ENCODE measurements around the gene DARS1.

DARS1 gene

DNA sequence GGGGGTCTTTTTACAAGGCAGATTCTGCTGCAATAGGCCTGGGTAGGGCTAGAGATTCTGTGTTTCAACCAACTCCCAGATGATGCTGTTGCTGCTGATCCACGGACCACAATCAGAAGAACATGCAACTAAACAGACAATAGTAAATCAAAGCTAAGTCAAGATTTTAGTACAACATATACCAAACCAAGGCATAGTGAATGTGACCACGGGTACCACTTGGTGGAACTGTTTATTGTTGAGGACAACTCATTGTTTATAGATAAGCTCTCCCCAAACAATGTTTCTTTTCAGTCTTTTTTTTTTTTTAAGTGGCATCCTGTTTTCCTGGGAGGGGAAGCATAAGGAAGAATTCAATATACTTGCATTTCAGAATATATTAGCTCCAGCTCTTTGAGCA, 36.0 kb upstream of the DARS1 start:
- Histone ChIP-seq H3K36me3 (no peaks in the 10 kb centered on the region), H3K4me1 (ENCODE audit: control insufficient read depth in 1 of 2, insufficient read depth in 1 of 2, low read depth in 1 of 2, low read length in 1 of 2) (peaks cover 100% of the 10 kb centered on the region in 2 experiments), H3K27me3 (no peaks in the 10 kb centered on the region), H3K4me3 (ENCODE audit: low read depth in 1 of 2, low read length in 1 of 2) (peak overlapping the region in 1 of 2 experiments; percentile 33), H3K27ac (peak overlapping the region; percentile 99), H3K9me3 (no peaks in the 10 kb centered on the region)
- TF ChIP-seq, protein P1, sequence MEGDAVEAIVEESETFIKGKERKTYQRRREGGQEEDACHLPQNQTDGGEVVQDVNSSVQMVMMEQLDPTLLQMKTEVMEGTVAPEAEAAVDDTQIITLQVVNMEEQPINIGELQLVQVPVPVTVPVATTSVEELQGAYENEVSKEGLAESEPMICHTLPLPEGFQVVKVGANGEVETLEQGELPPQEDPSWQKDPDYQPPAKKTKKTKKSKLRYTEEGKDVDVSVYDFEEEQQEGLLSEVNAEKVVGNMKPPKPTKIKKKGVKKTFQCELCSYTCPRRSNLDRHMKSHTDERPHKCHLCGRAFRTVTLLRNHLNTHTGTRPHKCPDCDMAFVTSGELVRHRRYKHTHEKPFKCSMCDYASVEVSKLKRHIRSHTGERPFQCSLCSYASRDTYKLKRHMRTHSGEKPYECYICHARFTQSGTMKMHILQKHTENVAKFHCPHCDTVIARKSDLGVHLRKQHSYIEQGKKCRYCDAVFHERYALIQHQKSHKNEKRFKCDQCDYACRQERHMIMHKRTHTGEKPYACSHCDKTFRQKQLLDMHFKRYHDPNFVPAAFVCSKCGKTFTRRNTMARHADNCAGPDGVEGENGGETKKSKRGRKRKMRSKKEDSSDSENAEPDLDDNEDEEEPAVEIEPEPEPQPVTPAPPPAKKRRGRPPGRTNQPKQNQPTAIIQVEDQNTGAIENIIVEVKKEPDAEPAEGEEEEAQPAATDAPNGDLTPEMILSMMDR (IDR thresholded peaks at IDR 0.05) = no peak

DNA sequence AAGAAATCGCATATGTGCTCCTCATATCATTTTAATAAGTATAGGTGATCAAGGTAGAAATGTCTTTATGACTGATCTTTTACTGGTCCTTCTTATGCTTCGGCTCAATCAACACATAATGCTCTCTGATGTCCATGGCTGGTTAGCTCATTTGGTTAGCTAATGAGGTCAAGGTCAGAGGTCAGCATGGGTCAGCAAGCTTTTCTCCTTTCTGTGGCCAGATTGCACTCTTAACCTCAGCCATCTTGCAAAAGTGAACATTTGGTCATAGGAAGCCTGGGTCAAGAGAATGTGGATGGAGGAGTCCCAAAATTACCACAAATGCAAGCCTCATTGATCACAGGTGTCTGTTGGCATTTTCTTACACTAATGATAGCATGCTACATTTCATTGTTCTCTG, 35.4 kb upstream of the DARS1 start:
- Histone ChIP-seq H3K9me3 (no peaks in the 10 kb centered on the region), H3K27ac (peak overlapping the region; percentile 99), H3K27me3 (no peaks in the 10 kb centered on the region), H3K4me1 (ENCODE audit: control insufficient read depth in 1 of 2, insufficient read depth in 1 of 2, low read depth in 1 of 2, low read length in 1 of 2) (peaks cover 100% of the 10 kb centered on the region in 2 experiments), H3K36me3 (no peaks in the 10 kb centered on the region), H3K4me3 (ENCODE audit: low read depth in 1 of 2, low read length in 1 of 2) (no peak overlapping the region)
- TF ChIP-seq, protein P1 (IDR thresholded peaks at IDR 0.05) = no peak

DNA sequence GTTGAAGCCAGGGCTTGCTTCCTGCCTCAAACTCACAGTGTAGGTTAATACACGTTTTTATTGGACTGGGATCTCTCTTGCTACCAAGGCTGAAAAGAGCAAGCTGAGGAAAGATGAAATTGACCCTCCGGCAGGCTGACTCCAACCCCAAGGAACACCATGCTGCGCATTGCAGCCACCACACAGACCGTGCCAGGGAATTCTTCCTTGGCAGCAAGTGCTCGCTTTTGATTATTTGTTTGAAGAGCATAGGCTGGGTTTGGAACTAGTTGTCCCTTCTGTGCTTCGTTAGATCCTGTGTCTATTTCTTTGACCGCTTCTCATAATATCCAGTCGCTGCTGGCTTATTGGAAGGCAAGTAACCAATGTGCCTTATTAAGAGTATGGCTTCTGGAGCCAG, 34.4 kb upstream of the DARS1 start:
- Histone ChIP-seq H3K36me3 (no peaks in the 10 kb centered on the region), H3K27ac (peak overlapping the region; percentile 99), H3K9me3 (no peaks in the 10 kb centered on the region), H3K4me1 (ENCODE audit: control insufficient read depth in 1 of 2, insufficient read depth in 1 of 2, low read depth in 1 of 2, low read length in 1 of 2) (peaks cover 99 to 100% of the 10 kb centered on the region in 2 experiments), H3K27me3 (no peaks in the 10 kb centered on the region), H3K4me3 (ENCODE audit: low read depth in 1 of 2, low read length in 1 of 2) (peak overlapping the region in 1 of 2 experiments; percentile 3)
- TF ChIP-seq, protein P1 (IDR thresholded peaks at IDR 0.05) = no peak

DNA sequence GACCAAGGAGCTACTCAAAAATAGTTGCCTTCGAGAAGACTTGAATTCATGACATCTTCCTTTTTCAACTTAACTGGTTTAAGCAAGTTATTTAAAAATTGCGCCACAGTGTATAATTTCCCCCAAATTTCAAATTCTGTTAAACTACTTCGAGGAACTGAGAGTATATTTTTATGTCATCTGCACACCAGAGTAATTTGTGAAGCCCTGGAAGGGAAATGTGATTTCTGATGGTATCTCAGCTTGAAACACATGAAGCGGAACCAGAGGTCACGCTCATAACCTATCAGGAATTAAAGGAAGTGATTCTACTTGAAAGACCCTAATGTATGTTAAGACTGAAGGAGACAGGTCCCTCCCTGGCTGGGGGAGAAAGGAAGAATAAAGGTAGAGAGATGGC, 33.9 kb upstream of the DARS1 start:
- H3K36me3 ChIP-seq = no peaks in the 10 kb centered on the region
- no peaks in the 10 kb centered on the region for H3K9me3 ChIP-seq
- peak overlapping the region; percentile 99 for H3K27ac ChIP-seq
- H3K4me1 ChIP-seq (ENCODE audit: control insufficient read depth in 1 of 2, insufficient read depth in 1 of 2, low read depth in 1 of 2, low read length in 1 of 2) = peaks cover 99 to 100% of the 10 kb centered on the region in 2 experiments
- H3K27me3 ChIP-seq = no peaks in the 10 kb centered on the region
- peak overlapping the region in 1 of 2 experiments; percentile 3 for H3K4me3 ChIP-seq (ENCODE audit: low read depth in 1 of 2, low read length in 1 of 2)
- TF ChIP-seq, protein P1 (IDR thresholded peaks at IDR 0.05) = no peak

DNA sequence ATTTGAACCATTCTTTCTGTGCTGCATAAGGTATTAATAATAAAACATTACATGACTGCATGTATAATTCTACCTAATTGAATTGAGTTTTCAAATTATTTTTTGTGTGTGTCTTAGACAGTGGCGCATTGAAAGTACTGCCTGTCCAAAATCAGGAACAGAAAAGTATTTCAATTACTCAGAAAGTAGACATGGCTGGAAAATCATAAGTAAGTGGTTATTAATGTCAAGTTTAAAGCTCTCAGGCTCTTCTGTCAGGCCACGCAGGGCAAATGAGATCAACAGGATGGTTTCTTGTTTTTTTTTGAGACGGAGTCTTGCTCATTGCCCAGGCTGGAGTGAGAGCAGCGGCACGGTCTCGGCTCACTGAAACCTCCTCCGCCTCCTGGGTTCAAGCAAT, 32.4 kb upstream of the DARS1 start:
- Histone ChIP-seq H3K36me3 (no peaks in the 10 kb centered on the region), H3K27ac (peak overlapping the region; percentile 99), H3K4me1 (ENCODE audit: control insufficient read depth in 1 of 2, insufficient read depth in 1 of 2, low read depth in 1 of 2, low read length in 1 of 2) (peaks cover 99% of the 10 kb centered on the region in 2 experiments), H3K27me3 (no peaks in the 10 kb centered on the region), H3K9me3 (no peaks in the 10 kb centered on the region), H3K4me3 (ENCODE audit: low read depth in 1 of 2, low read length in 1 of 2) (peak overlapping the region in 1 of 2 experiments; percentile 64)
- TF ChIP-seq, protein P1 (IDR thresholded peaks at IDR 0.05) = no peak

- no peaks in the 10 kb centered on the region for H3K36me3 ChIP-seq
- H3K27ac ChIP-seq = peak overlapping the region; percentile 99
- TF ChIP-seq, protein P1 (IDR thresholded peaks at IDR 0.05) = no peak
- H3K27me3 ChIP-seq = no peaks in the 10 kb centered on the region
- H3K4me3 ChIP-seq (ENCODE audit: low read depth in 1 of 2, low read length in 1 of 2) = peak overlapping the region; percentile 27 to 64
- no peaks in the 10 kb centered on the region for H3K9me3 ChIP-seq
- H3K4me1 ChIP-seq (ENCODE audit: control insufficient read depth in 1 of 2, insufficient read depth in 1 of 2, low read depth in 1 of 2, low read length in 1 of 2) = peaks cover 99% of the 10 kb centered on the region in 2 experiments
Measured at GRCh38 chr2:136016836-136017235, 31.4 kb upstream of the DARS1 start.

Measured in neutrophil (primary cell).